K562 (cell line): ENCODE data around the gene TARBP2. TPM values are rescaled to one million over a fixed set of nuclear protein-coding genes. Genes with fewer than 3 reads are reported as not detected.
A peak's percentile ranks its signal among the peaks of the same experiment; 100 is the strongest.

Experiments used
- HDAC3 ChIP-seq: fragments of 450-650 bp; IDR thresholded peaks from 2 replicates; pipeline ENCODE4 v1.6.1; 2018; ENCODE audit warnings: borderline replicate concordance, mild to moderate bottlenecking, moderate library complexity; ENCODE audit not compliant: partially characterized antibody
- HMGN3 ChIP-seq: IDR thresholded peaks from 2 replicates; pipeline ENCODE4 v1.6.1; 2011; ENCODE audit warnings: borderline replicate concordance, low read depth, mild to moderate bottlenecking, mixed read lengths, low read length; ENCODE audit not compliant: insufficient read length; ENCODE audit errors: extremely low read depth
- KLF6 ChIP-seq: fragments of 250-450 bp; sonication (Bioruptor Pico); IDR thresholded peaks from 2 replicates; pipeline ENCODE4 v1.4.0; 2020; ENCODE audit warnings: mild to moderate bottlenecking, moderate library complexity, borderline replicate concordance
- MYC ChIP-seq, 2 experiments: fragments of 250-450 bp in 1 of 2; sonication (Bioruptor Pico) in 1 of 2; IDR thresholded peaks; 2 replicates each; pipeline versions ENCODE4 v1.5.1 to v1.6.1; 2012 to 2021; ENCODE audit warnings: low read depth in 2 of 2, borderline replicate concordance in 1 of 2, improper control_type of control experiment in 1 of 2, low read length in 1 of 2, mild to moderate bottlenecking in 1 of 2, moderate library complexity in 1 of 2
- ZNF584 ChIP-seq: fragments of 200-800 bp; sonication (Bioruptor generic); IDR thresholded peaks from 2 replicates; pipeline ENCODE4 v1.6.1; 2016; ENCODE audit warnings: low read depth, mild to moderate bottlenecking, missing genetic modification characterization, missing compliant biosample characterization
- ZNF75A ChIP-seq: fragments of 450-650 bp; formaldehyde crosslinking; IDR thresholded peaks from 2 replicates; pipeline ENCODE4 v1.4.0; 2020; ENCODE audit warnings: mild to moderate bottlenecking
- ZNF778 ChIP-seq: fragments of 450-650 bp; formaldehyde crosslinking; IDR thresholded peaks from 2 replicates; pipeline ENCODE4 v1.4.0; 2020; ENCODE audit warnings: mild to moderate bottlenecking, moderate library complexity
- polyA plus RNA-seq, 8 experiments: library from polyadenylated mRNA; depleted of rRNA in 4 of 8; stranded (reverse) in 5 of 8; unstranded in 3 of 8; fragments of >200 nt; fragmentation: Nextera tagmentation in 2 of 8; fragmentation: Illumina TruSeq in 1 of 8; extraction: Ambion mirVana in 2 of 8; extraction: Trizol in 1 of 8; gene quantifications; 2 replicates each; pipeline versions ENCODE4 v1.2.1 to v1.2.3, GENCODE V29; 2011 to 2014; ENCODE audit warnings: inconsistent platforms in 1 of 8, missing spikeins in 1 of 8
- total RNA-seq, 7 experiments: library from RNA; depleted of rRNA in 6 of 7; stranded (reverse); fragments of >200 nt in 6 of 7; fragmentation: Illumina TruSeq in 2 of 7; extraction: Trizol in 2 of 7; gene quantifications; 2 replicates each; pipeline versions ENCODE4 v1.2.1 to v1.2.3, GENCODE V29; 2011 to 2021; ENCODE audit warnings: low replicate concordance in 1 of 7
- TF ChIP-seq, protein P1 (sequence below): IDR thresholded peaks from 2 replicates; pipeline ENCODE4 v1.6.1; 2011; ENCODE audit warnings: borderline replicate concordance, low read depth, mild to moderate bottlenecking, moderate library complexity, low read length; ENCODE audit not compliant: insufficient read depth, poor library complexity, severe bottlenecking
- TF ChIP-seq, protein P2 (sequence below): sonication (generic); formaldehyde crosslinking; IDR thresholded peaks from 2 replicates; pipeline ENCODE4 v1.8.1; 2023; ENCODE audit warnings: mild to moderate bottlenecking, missing genetic modification reagents
- TF ChIP-seq, protein P3 (sequence below): fragments of 250-450 bp; sonication (Bioruptor Pico); IDR thresholded peaks from 2 replicates; pipeline ENCODE4 v1.5.0; 2021; ENCODE audit warnings: mild to moderate bottlenecking, borderline replicate concordance
- TF ChIP-seq, protein P4 (sequence below): sonication (generic); formaldehyde crosslinking; IDR thresholded peaks from 2 replicates; pipeline ENCODE4 v1.8.0; 2022; ENCODE audit warnings: mild to moderate bottlenecking, missing genetic modification reagents

The TARBP2 gene
- total and polyA plus RNA-seq, 9 of the 15 experiments (the other 6 are each of a cell fraction or from before 2014, with no cell fraction given) = 5.6 to 69.0 (median 44.6) TPM

DNA sequence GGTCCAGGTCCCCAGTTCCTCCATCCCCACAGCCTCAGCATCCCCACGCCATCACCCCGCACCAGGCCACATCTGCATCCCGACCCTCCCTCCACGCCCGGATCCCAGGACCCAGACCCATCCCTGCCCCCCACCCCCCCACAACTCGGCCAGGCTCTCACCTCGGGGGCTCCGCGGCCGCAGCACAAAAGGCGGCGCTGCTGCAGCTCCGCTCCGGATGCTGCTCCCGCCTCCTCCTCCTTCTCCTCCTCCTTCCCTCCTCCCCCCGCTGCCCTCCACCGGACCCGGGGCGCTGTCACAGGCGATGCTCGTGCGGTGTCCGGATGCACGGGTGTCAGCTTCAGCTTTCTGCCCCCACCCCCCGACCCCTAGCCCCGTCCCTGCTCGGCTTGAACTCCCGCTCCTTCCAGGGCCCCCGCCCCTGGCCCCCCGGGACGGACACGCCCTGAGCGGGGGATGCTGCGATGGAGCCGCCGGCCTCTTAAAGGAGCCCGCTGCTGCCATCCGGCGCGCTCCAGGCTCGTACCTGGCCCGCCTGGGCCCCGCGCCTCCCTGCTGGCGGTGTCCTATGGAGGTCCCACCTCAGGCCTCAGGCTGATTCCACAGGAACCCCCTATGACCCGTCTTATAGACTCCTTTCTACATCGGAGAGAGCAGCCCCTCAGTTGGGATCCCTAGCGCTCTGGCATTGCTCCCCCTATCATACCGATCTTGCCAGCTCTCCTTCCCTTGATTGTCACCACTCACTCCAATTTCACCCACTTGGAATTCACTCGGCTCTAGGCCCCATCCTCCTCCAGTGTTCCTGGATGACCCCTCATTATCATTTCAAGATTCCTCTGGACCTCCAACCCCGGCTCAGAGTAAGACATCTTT is 1.6 kb upstream of the TARBP2 start, which contains the start of gene MAP3K12 (continued):
- no peak for TF ChIP-seq HDAC3
- TF ChIP-seq ZNF584 (CRISPR knock-in tag) = no peak
- TF ChIP-seq, protein P1, sequence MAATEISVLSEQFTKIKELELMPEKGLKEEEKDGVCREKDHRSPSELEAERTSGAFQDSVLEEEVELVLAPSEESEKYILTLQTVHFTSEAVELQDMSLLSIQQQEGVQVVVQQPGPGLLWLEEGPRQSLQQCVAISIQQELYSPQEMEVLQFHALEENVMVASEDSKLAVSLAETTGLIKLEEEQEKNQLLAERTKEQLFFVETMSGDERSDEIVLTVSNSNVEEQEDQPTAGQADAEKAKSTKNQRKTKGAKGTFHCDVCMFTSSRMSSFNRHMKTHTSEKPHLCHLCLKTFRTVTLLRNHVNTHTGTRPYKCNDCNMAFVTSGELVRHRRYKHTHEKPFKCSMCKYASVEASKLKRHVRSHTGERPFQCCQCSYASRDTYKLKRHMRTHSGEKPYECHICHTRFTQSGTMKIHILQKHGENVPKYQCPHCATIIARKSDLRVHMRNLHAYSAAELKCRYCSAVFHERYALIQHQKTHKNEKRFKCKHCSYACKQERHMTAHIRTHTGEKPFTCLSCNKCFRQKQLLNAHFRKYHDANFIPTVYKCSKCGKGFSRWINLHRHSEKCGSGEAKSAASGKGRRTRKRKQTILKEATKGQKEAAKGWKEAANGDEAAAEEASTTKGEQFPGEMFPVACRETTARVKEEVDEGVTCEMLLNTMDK = peak; percentile 27
- TF ChIP-seq, protein P2, sequence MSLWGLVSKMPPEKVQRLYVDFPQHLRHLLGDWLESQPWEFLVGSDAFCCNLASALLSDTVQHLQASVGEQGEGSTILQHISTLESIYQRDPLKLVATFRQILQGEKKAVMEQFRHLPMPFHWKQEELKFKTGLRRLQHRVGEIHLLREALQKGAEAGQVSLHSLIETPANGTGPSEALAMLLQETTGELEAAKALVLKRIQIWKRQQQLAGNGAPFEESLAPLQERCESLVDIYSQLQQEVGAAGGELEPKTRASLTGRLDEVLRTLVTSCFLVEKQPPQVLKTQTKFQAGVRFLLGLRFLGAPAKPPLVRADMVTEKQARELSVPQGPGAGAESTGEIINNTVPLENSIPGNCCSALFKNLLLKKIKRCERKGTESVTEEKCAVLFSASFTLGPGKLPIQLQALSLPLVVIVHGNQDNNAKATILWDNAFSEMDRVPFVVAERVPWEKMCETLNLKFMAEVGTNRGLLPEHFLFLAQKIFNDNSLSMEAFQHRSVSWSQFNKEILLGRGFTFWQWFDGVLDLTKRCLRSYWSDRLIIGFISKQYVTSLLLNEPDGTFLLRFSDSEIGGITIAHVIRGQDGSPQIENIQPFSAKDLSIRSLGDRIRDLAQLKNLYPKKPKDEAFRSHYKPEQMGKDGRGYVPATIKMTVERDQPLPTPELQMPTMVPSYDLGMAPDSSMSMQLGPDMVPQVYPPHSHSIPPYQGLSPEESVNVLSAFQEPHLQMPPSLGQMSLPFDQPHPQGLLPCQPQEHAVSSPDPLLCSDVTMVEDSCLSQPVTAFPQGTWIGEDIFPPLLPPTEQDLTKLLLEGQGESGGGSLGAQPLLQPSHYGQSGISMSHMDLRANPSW (CRISPR knock-in tag) = no peak
- no peak for TF ChIP-seq ZNF75A (CRISPR knock-in tag)
- TF ChIP-seq, protein P3, sequence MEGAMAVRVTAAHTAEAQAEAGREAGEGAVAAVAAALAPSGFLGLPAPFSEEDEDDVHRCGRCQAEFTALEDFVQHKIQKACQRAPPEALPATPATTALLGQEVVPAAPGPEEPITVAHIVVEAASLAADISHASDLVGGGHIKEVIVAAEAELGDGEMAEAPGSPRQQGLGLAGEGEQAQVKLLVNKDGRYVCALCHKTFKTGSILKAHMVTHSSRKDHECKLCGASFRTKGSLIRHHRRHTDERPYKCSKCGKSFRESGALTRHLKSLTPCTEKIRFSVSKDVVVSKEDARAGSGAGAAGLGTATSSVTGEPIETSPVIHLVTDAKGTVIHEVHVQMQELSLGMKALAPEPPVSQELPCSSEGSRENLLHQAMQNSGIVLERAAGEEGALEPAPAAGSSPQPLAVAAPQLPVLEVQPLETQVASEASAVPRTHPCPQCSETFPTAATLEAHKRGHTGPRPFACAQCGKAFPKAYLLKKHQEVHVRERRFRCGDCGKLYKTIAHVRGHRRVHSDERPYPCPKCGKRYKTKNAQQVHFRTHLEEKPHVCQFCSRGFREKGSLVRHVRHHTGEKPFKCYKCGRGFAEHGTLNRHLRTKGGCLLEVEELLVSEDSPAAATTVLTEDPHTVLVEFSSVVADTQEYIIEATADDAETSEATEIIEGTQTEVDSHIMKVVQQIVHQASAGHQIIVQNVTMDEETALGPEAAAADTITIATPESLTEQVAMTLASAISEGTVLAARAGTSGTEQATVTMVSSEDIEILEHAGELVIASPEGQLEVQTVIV (CRISPR knock-in tag) = no peak
- TF ChIP-seq, protein P4, sequence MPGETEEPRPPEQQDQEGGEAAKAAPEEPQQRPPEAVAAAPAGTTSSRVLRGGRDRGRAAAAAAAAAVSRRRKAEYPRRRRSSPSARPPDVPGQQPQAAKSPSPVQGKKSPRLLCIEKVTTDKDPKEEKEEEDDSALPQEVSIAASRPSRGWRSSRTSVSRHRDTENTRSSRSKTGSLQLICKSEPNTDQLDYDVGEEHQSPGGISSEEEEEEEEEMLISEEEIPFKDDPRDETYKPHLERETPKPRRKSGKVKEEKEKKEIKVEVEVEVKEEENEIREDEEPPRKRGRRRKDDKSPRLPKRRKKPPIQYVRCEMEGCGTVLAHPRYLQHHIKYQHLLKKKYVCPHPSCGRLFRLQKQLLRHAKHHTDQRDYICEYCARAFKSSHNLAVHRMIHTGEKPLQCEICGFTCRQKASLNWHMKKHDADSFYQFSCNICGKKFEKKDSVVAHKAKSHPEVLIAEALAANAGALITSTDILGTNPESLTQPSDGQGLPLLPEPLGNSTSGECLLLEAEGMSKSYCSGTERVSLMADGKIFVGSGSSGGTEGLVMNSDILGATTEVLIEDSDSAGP (CRISPR knock-in tag) = peak; percentile 86
- no peak for TF ChIP-seq KLF6 (CRISPR knock-in tag)
- no peak for TF ChIP-seq ZNF778
- TF ChIP-seq MYC (IDR thresholded peaks at IDR 0.05; ENCODE audit: low read depth, low read length) = 0 out of 2 replicates have a peak, but pooled peaks have one; percentile 16
- no peak for TF ChIP-seq MYC (CRISPR knock-in tag; IDR thresholded peaks at IDR 0.05; ENCODE audit: borderline replicate concordance, low read depth)
- TF ChIP-seq HMGN3 = peak; percentile 51
